Activated CD4-positive, alpha-beta T cell treated with anti-CD3 and anti-CD28 coated beads, Interleukin-2, amount 10 ng/mL, durations not matched to agents 7 days and 5 days (primary cell): ENCODE data around the gene CHST11. TPM values are rescaled to one million over a fixed set of nuclear protein-coding genes. Genes with fewer than 3 reads are reported as not detected.
"Not testable (repeated sequence)": the region's sequence is repeated elsewhere in the genome, so short reads cannot be mapped to it uniquely, and the experiment has no call there.

Experiments used
- CTCF ChIA-PET: fragments of 350-600 bp; sonication (Branson Sonifier 250); formaldehyde crosslinking; loops from one replicate; lab custom pipeline; 2021; ENCODE audit warnings: antibody characterized with exemption; lab: Charles Lee
- POLR2A ChIA-PET: fragments of 350-600 bp; sonication (Branson Sonifier 250); formaldehyde crosslinking; loops from one replicate; lab custom pipeline; 2021; ENCODE audit warnings: antibody characterized with exemption; lab: Charles Lee
- DNase-seq: peaks from one replicate; pipeline ENCODE4 v3.0.0-alpha.2; 2020
- H3K27ac Mint-ChIP-seq: one replicate; pipeline ENCODE4 v1.8.0; 2021; ENCODE audit warnings: mild to moderate bottlenecking, moderate library complexity, mixed read lengths
- H3K27me3 Mint-ChIP-seq: one replicate; pipeline ENCODE4 v1.8.0; 2021; ENCODE audit warnings: mixed read lengths
- H3K36me3 Mint-ChIP-seq: one replicate; pipeline ENCODE4 v1.8.0; 2021; ENCODE audit warnings: low read depth, mixed read lengths
- H3K4me1 Mint-ChIP-seq: one replicate; pipeline ENCODE4 v1.8.0; 2021; ENCODE audit warnings: mixed read lengths
- H3K4me3 Mint-ChIP-seq: one replicate; pipeline ENCODE4 v1.8.0; 2021; ENCODE audit warnings: mild to moderate bottlenecking, moderate library complexity, mixed read lengths
- H3K9me3 Mint-ChIP-seq: one replicate; pipeline ENCODE4 v1.8.0; 2021; ENCODE audit warnings: mixed read lengths
- total RNA-seq, 2 experiments: library from RNA; stranded (reverse); gene quantifications; one replicate each; pipeline ENCODE4 v1.2.3, GENCODE V29; 2021

CHST11 gene
- total RNA-seq, 2 experiments from 2014 or later = 56.4 to 56.6 TPM

DNA sequence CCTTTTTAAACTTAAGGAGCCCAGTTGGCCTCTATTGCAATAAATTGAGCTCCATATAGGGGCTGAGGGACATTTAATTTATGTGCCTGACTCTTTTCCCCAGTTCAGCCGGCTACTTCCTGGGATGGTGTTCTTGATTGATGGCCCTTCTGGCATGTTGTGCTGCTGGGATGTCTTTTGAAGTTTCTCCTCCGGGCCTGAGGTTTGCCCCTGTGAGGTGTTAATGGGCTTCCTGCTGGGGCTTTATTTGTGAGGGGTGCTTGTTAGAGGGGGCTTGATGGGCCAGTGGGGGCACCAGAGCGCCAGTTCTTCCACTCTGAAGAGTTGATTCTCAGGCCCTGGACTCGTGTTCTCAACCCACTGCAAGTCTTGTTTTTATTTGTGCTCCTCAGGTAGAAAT lies 69.6 kb downstream of the CHST11 start:
- Mint-ChIP-seq H3K36me3 (peaks cover 35% of the 10 kb centered on the region), H3K27ac (no peak overlapping the region), H3K4me1 (peaks cover 48% of the 10 kb centered on the region), H3K4me3 (no peak overlapping the region), H3K27me3 (no peaks in the 10 kb centered on the region), H3K9me3 (peaks cover 9% of the 10 kb centered on the region)
- ChIA-PET POLR2A (no interaction called here), CTCF (no interaction called here)
- no peak for DNase-seq

DNA sequence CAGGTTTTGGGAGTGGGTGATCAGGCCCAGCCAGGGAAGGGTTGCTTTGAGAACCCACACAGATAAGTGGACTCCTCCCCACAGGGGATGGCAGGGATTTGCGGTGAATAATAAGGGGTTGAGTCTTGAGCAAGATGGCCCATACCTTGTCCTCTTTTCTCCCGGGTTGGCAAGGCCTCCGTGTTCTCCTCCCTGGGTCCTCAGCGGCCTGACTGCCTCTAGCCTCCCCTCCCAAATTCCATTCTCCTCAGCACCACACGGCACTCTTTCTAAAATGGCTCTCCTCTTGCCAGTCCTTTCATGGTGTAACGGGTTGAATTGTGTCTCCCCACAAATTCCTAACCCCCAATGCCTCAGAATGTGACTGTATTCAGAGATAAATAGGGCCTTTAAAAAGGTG lies 70.0 kb downstream of the CHST11 start:
- peaks cover 37% of the 10 kb centered on the region for H3K36me3 Mint-ChIP-seq
- POLR2A ChIA-PET = no interaction called here
- no peaks in the 10 kb centered on the region for H3K27me3 Mint-ChIP-seq
- DNase-seq = no peak
- peaks cover 43% of the 10 kb centered on the region for H3K4me1 Mint-ChIP-seq
- CTCF ChIA-PET = no interaction called here
- peaks cover 9% of the 10 kb centered on the region for H3K9me3 Mint-ChIP-seq
- no peak overlapping the region for H3K27ac Mint-ChIP-seq
- no peak overlapping the region for H3K4me3 Mint-ChIP-seq

DNA sequence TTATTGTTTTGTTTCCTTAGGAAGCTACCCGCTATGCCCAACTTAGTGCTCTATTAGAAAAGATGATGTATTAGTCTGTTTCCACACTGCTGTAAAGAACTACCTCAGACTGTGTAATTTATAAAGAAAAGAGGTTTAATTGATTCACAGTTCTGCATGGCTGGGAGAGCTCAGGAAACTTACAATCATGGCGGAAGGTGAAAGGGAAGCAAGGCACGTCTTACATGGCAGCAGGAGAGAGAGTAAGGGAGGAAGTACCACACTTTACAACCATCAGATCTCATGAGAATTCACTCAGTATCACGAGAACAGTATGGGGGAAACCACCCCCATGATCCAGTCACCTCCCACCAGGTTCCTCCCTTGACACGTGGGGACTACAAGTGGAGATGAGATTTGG lies 70.9 kb downstream of the CHST11 start:
- POLR2A ChIA-PET, DNase-seq, H3K4me3 Mint-ChIP-seq, H3K27me3 Mint-ChIP-seq: not testable (repeated sequence)
- peaks cover 44% of the 10 kb centered on the region for H3K36me3 Mint-ChIP-seq
- CTCF ChIA-PET = interaction anchor here (1.2 to 2.3 kb wide), 2 partner anchors 28 to 41 kb away, joined by 3 to 6 read pairs; no protein-coding TSS in a partner anchor
- peaks cover 12% of the 10 kb centered on the region for H3K9me3 Mint-ChIP-seq
- peaks cover 41% of the 10 kb centered on the region for H3K4me1 Mint-ChIP-seq
- peak overlapping the region; percentile 43 for H3K27ac Mint-ChIP-seq

DNA sequence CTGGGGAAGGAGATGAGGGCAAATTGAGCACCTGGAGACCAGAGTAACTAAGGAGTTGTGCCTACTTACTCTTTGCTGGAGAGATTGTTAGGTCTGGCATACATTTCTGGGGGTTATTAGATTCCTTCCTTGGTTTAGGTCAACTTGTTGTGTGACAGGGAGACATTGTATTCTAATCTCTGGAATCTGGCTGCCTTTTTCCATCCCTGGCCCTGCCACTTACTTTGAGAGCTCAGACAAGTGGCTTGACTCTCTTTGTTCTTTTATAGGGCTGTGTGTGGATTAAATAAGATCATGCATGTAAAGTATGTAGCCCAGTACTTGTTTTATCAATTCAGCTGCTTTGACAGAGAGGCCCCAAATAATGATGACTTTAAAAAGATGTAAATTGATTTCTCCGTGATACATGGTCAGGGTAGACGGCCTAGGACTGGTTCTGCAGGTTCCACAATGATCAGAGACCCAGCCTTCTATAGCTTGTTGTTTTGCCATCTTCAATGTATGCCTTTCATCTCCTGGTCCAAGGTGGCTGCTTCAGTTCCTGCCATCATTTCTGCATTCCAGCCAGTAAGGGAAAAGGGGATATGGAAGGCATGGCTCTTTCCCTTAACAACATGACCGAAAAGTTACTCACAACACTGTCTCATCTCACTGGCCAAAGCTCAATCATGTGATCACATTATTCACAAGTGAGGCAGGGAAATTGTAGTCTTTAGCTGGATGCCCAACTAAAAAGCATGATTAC lies 72.6 kb downstream of the CHST11 start:
- DNase-seq = no peak
- H3K27me3 Mint-ChIP-seq = no peaks in the 10 kb centered on the region
- POLR2A ChIA-PET = no interaction called here
- H3K4me1 Mint-ChIP-seq = peaks cover 39% of the 10 kb centered on the region
- H3K27ac Mint-ChIP-seq = no peak overlapping the region
- CTCF ChIA-PET = interaction anchor here (0.5 to 2.3 kb wide), 4 partner anchors 17 to 209 kb away, joined by 3 to 6 read pairs (median 4); no protein-coding TSS in a partner anchor
- no peak overlapping the region for H3K4me3 Mint-ChIP-seq
- peaks cover 43% of the 10 kb centered on the region for H3K36me3 Mint-ChIP-seq
- H3K9me3 Mint-ChIP-seq = peaks cover 12% of the 10 kb centered on the region

DNA sequence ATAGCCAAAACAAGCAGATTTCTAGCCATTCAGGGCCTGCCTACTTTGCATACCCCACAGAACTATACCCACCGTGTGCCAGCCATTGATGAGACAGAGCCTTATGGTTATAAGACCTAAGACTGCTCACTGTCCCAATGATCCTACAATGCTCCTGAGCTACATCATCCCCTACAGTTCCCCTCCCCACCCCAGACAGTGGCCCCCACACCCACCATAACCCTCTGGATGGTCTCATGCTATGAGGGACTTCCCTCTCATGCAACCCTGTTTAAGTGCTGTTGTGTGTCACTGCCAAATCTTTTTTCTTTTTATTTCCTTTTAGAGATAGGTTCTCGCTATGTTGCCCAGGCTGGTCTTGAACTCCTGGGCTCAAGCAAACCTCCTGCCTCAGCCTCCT lies 75.9 kb downstream of the CHST11 start:
- POLR2A ChIA-PET = no interaction called here
- H3K9me3 Mint-ChIP-seq = peaks cover 9% of the 10 kb centered on the region
- peaks cover 34% of the 10 kb centered on the region for H3K4me1 Mint-ChIP-seq
- no peak overlapping the region for H3K27ac Mint-ChIP-seq
- peaks cover 41% of the 10 kb centered on the region for H3K36me3 Mint-ChIP-seq
- no peak for DNase-seq
- H3K27me3 Mint-ChIP-seq = no peaks in the 10 kb centered on the region
- CTCF ChIA-PET = interaction anchor here (1.5 kb wide), 1 partner anchor 150 kb away, joined by 3 read pairs; no protein-coding TSS in a partner anchor
- no peak overlapping the region for H3K4me3 Mint-ChIP-seq

DNA sequence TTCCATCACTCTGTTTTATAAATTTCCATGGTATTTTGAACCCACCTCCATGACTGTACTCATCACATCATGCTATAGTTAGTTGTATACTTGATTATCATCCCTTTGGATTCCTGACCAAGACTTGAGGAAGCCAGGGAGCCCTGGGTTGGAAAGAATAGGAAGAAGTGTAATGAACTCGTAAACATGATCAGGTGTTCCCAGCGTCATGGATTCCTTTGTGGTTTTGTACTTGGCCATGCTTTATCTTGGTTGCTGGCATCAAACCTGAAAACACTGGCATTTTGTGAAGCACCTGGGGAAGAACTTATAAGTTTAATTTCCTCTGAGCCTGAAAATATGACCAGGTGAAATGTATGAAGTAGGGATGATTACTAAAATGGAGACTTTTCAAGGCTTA lies 76.4 kb downstream of the CHST11 start:
- H3K36me3 Mint-ChIP-seq = peaks cover 43% of the 10 kb centered on the region
- POLR2A ChIA-PET = no interaction called here

DNA sequence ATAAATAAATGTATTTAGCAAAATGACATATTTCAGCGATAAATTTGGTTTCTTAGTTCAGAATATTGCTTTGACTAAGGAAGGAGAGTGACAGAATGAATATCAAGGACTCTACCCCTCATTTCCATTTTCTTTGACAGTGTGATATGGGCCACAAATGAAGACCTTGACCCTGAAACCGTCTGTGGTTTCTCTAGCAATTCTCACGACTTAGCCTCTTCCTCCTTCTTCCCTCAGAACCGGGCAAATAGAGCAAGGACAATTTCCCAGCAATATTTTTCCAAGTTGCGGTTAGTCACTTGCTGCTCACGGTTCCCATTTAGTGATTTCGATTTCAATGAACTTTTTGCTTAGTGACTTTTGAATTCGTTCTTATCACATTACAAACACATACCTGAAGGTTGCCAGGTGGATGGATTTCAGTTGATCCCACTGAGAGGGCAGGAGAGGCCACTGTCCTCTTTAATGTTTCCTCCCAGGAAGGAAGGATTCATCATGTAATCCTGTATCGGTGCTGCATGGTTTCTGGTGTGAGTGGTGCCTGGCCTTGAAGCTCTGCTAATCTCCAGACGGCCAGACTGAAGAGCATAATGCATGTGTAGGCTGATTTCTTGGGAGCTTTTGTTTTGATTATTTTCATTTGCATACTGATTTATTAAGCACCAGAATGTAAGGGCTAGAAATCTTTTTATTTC lies 77.6 kb downstream of the CHST11 start:
- Mint-ChIP-seq H3K27me3 (no peaks in the 10 kb centered on the region), H3K9me3 (peaks cover 6% of the 10 kb centered on the region), H3K4me1 (peaks cover 41% of the 10 kb centered on the region), H3K27ac (no peak overlapping the region), H3K4me3 (no peak overlapping the region), H3K36me3 (peaks cover 50% of the 10 kb centered on the region)
- POLR2A ChIA-PET = no interaction called here
- CTCF ChIA-PET = interaction anchor here (0.8 to 1.5 kb wide), 2 partner anchors 19 to 125 kb away, joined by 3 to 4 read pairs; no protein-coding TSS in a partner anchor
- no peak for DNase-seq

More for the DNA sequence above, 76.4 kb downstream of the CHST11 start:
- CTCF ChIA-PET = interaction anchor here (1.5 kb wide), 2 partner anchors 17 to 150 kb away, joined by 3 to 4 read pairs; no protein-coding TSS in a partner anchor
- peaks cover 7% of the 10 kb centered on the region for H3K9me3 Mint-ChIP-seq
- no peak overlapping the region for H3K4me3 Mint-ChIP-seq
- DNase-seq = no peak
- no peaks in the 10 kb centered on the region for H3K27me3 Mint-ChIP-seq
- peaks cover 34% of the 10 kb centered on the region for H3K4me1 Mint-ChIP-seq
- H3K27ac Mint-ChIP-seq = no peak overlapping the region

DNA sequence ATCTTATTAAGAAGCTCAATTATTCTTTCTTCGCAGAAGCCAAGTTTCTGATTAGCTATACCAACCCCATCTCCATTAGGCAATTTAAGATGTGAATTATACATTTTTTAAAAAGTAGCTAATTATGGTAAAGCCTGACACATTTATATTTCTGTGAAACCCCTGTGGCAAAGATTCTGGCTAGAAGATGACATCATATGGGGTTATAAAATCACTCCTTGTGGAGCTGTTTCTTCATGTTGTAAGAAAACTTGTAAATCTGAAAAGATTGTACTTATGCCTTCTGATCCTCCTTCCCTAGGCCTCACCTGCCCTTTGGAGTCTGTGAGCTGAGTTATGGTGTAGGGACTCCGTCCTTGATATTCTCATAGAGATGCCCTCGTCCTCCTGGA lies 78.1 kb downstream of the CHST11 start:
- no peak overlapping the region for H3K4me3 Mint-ChIP-seq
- no peak for DNase-seq
- peaks cover 3% of the 10 kb centered on the region for H3K9me3 Mint-ChIP-seq
- ChIA-PET CTCF (interaction anchor here (0.8 to 1.5 kb wide), 3 partner anchors 19 to 124 kb away, joined by 3 to 4 read pairs (median 3); no protein-coding TSS in a partner anchor), POLR2A (no interaction called here)
- no peak overlapping the region for H3K27ac Mint-ChIP-seq
- peaks cover 46% of the 10 kb centered on the region for H3K36me3 Mint-ChIP-seq
- no peaks in the 10 kb centered on the region for H3K27me3 Mint-ChIP-seq
- H3K4me1 Mint-ChIP-seq = peaks cover 41% of the 10 kb centered on the region

DNA sequence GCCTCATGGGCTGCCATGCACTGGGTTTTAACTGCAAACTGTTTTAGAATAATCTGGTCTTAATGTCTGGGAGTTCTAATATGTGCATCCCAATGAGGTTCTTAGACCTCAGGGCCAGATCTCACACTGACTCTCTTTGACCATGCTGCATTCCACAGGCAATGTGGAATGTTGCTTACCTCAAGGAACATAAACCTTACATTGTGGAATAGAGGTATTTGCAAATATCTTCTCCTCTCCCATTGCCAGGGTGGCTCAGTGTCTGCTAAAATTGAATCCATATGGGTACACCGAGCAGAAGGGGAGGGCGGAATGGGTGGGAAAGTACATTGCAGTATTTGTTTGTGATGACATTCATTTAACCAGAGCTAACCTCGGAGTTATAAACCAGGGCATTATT lies 78.6 kb downstream of the CHST11 start:
- POLR2A ChIA-PET = no interaction called here
- H3K27ac Mint-ChIP-seq = no peak overlapping the region
- peaks cover 46% of the 10 kb centered on the region for H3K36me3 Mint-ChIP-seq

DNA sequence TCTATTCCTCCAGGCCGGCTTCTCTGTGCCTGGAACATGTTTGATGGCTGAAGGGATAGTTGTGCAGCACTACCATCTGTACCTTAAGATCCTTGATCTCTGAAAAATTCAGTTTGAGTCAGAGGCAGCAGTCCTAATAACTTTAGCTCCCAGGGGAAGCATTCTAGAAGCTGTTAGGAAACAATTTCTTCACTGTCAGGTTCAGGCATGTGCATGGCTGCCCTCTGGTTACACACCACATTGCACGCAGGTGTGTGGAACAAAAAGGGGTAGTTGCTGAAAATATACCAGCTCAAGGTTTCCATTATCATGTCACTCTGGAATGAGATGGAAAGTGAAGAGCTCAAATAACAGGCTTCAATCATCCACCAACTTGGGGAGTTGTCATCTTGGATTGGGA lies 80.1 kb downstream of the CHST11 start:
- CTCF ChIA-PET = interaction anchor here (1.0 kb wide), 1 partner anchor 9 kb away, joined by 3 read pairs; no protein-coding TSS in a partner anchor
- no peak for DNase-seq
- peaks cover 47% of the 10 kb centered on the region for H3K4me1 Mint-ChIP-seq
- peaks cover 51% of the 10 kb centered on the region for H3K36me3 Mint-ChIP-seq
- H3K27ac Mint-ChIP-seq = no peak overlapping the region
- H3K4me3 Mint-ChIP-seq = no peak overlapping the region
- no peaks in the 10 kb centered on the region for H3K27me3 Mint-ChIP-seq
- H3K9me3 Mint-ChIP-seq = peaks cover 6% of the 10 kb centered on the region
- POLR2A ChIA-PET = no interaction called here

More for the DNA sequence above, 78.6 kb downstream of the CHST11 start:
- Mint-ChIP-seq H3K4me3 (no peak overlapping the region), H3K4me1 (peaks cover 41% of the 10 kb centered on the region), H3K27me3 (no peaks in the 10 kb centered on the region), H3K9me3 (peaks cover 3% of the 10 kb centered on the region)
- DNase-seq = no peak
- CTCF ChIA-PET = interaction anchor here (0.6 to 0.9 kb wide), 2 partner anchors 20 to 135 kb away, joined by 3 read pairs; no protein-coding TSS in a partner anchor

DNA sequence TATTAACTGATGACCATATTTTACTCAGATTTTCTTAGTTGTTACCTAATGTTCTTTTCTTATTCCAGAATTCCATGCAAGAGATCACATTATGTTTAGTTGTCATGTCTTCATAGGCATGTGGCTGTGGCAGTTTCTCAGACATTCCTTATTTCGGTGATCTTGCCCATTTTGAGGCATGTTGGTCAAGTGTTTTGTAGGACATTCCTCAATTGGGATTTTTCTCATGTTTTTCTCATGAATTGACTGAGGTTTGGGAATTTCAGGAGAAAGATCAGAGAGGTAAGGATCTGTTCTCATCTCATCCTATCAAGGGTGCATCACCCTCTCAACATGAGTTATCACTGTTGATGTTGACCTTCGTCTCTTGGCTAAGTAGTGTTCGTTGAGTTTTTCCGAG lies 81.3 kb downstream of the CHST11 start:
- H3K4me1 Mint-ChIP-seq = peaks cover 42% of the 10 kb centered on the region
- no peaks in the 10 kb centered on the region for H3K27me3 Mint-ChIP-seq
- no peak overlapping the region for H3K4me3 Mint-ChIP-seq
- ChIA-PET POLR2A (no interaction called here), CTCF (no interaction called here)
- H3K36me3 Mint-ChIP-seq = peaks cover 52% of the 10 kb centered on the region
- peaks cover 12% of the 10 kb centered on the region for H3K9me3 Mint-ChIP-seq
- no peak for DNase-seq
- H3K27ac Mint-ChIP-seq = no peak overlapping the region

DNA sequence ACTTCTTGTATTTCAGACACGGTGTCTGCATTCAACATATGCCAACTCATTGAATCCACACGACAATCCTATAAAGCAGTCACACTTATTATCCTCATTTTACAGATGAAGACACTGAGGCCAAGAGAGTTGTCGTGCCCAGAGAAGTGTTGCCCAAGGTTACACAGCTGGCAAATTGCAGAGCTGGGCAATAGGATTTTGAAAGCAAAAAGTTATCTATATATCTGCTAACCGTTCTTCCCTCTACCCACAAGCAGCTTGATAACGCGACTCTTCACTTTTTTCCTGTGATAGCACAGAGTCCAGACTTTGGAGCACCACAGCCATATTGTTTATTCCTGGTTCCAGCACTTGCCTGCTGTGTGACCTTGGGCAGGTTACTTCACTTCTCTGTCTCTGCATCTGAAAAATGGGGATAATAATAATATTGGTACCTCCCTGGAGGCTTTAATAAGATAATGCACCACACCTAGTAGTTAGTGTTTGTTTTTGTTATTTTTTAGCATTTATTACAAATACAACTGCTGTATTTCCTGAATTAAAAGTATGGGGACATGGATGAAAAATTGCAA lies 82.2 kb downstream of the CHST11 start:
- POLR2A ChIA-PET = no interaction called here
- Mint-ChIP-seq H3K9me3 (peaks cover 12% of the 10 kb centered on the region), H3K4me3 (no peak overlapping the region), H3K27ac (no peak overlapping the region), H3K27me3 (no peaks in the 10 kb centered on the region), H3K36me3 (peaks cover 54% of the 10 kb centered on the region), H3K4me1 (peaks cover 35% of the 10 kb centered on the region)
- DNase-seq = no peak
- CTCF ChIA-PET = interaction anchor here (0.6 kb wide), 1 partner anchor 1619 kb away, joined by 3 read pairs; no protein-coding TSS in a partner anchor
